ENCODE results near the gene ABCC1. TPM values are rescaled to one million over a fixed set of nuclear protein-coding genes. Genes with fewer than 3 reads are reported as not detected.
"Not testable (repeated sequence)": the region's sequence is repeated elsewhere in the genome, so short reads cannot be mapped to it uniquely, and the experiment has no call there.

ABCC1 gene
- total RNA-seq, 1 donor from 2014 or later = 17.0 TPM

GRCh38 chr16:16096858-16097213, 147.4 kb downstream of the ABCC1 start:
- Histone ChIP-seq H3K36me3 (peaks cover 33% of the 10 kb centered on the region), H3K4me3 (no peak overlapping the region), H3K4me1 (peaks cover 28% of the 10 kb centered on the region), H3K27me3 (ENCODE audit: low read depth) (no peaks in the 10 kb centered on the region), H3K27ac (replicated peaks) (no peak overlapping the region), H3K9me3 (replicated peaks) (no peaks in the 10 kb centered on the region)
- no peak for DNase-seq
- TF ChIP-seq, protein P1, sequence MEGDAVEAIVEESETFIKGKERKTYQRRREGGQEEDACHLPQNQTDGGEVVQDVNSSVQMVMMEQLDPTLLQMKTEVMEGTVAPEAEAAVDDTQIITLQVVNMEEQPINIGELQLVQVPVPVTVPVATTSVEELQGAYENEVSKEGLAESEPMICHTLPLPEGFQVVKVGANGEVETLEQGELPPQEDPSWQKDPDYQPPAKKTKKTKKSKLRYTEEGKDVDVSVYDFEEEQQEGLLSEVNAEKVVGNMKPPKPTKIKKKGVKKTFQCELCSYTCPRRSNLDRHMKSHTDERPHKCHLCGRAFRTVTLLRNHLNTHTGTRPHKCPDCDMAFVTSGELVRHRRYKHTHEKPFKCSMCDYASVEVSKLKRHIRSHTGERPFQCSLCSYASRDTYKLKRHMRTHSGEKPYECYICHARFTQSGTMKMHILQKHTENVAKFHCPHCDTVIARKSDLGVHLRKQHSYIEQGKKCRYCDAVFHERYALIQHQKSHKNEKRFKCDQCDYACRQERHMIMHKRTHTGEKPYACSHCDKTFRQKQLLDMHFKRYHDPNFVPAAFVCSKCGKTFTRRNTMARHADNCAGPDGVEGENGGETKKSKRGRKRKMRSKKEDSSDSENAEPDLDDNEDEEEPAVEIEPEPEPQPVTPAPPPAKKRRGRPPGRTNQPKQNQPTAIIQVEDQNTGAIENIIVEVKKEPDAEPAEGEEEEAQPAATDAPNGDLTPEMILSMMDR (IDR thresholded peaks at IDR 0.05; ENCODE audit: borderline replicate concordance) = no peak
- intact Hi-C loops (cut with micrococcal nuclease) = no loop called here

DNA sequence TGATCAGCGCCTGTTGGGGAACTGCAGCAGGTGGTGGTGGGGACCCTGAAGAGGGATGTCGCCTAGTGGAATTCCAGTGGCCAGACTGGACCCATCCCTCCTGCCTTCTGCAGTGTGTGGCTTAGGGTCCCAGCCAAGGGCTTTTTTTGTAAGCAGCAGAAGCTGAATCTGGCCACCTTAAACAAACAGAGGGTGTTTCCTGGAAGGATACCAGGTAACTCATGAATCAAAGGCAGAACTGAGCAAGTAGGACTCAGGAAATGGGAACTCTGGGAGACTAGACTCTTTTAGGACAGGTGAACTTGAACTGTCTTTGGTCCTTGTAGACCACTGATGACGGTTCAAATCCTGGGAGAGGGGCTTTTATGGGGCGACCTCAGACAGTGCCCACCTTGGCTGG, 149.9 kb downstream of the ABCC1 start:
- H3K4me1 ChIP-seq = peaks cover 16% of the 10 kb centered on the region
- H3K27ac ChIP-seq (replicated peaks) = no peak overlapping the region

DNA sequence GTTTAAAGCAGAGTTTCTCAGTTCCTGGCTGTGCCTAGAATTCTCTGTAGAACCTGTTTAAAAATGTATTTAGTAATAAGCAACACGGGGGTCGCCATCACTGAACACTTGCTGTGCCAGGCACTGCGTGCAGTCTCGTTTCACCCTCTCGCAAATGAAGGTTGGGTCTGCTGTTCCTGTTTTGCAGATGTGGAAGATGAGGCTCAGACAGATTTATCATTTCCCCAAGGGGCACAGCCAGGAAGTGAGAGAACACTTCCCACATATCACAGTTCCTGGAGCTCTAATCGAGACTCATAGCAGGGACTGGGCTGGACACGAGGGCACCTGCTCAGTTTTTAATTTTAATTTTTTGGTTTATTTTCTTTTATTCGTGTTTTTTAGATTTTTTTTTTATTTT, 151.2 kb downstream of the ABCC1 start:
- intact Hi-C loops (cut with micrococcal nuclease) = no loop called here
- no peak for DNase-seq
- Histone ChIP-seq H3K36me3 (peaks cover 38% of the 10 kb centered on the region), H3K27me3 (ENCODE audit: low read depth) (no peaks in the 10 kb centered on the region), H3K9me3 (replicated peaks) (no peaks in the 10 kb centered on the region), H3K27ac (replicated peaks) (no peak overlapping the region), H3K4me1 (peaks cover 16% of the 10 kb centered on the region), H3K4me3 (no peak overlapping the region)
- TF ChIP-seq, protein P1 (IDR thresholded peaks at IDR 0.05; ENCODE audit: borderline replicate concordance) = no peak

More for the DNA sequence above, 149.9 kb downstream of the ABCC1 start:
- no peak for DNase-seq
- Histone ChIP-seq H3K9me3 (replicated peaks) (no peaks in the 10 kb centered on the region), H3K4me3 (no peak overlapping the region), H3K36me3 (peaks cover 43% of the 10 kb centered on the region), H3K27me3 (ENCODE audit: low read depth) (no peaks in the 10 kb centered on the region)
- intact Hi-C loops (cut with micrococcal nuclease) = no loop called here
- TF ChIP-seq, protein P1 (IDR thresholded peaks at IDR 0.05; ENCODE audit: borderline replicate concordance) = no peak

GRCh38 chr16:16101585-16101984, 152.2 kb downstream of the ABCC1 start:
- Histone ChIP-seq H3K36me3 (peaks cover 41% of the 10 kb centered on the region), H3K27me3 (ENCODE audit: low read depth) (no peaks in the 10 kb centered on the region), H3K4me1 (peaks cover 9% of the 10 kb centered on the region), H3K27ac (replicated peaks) (no peak overlapping the region), H3K9me3 (replicated peaks) (no peaks in the 10 kb centered on the region), H3K4me3 (no peak overlapping the region)
- intact Hi-C loops (cut with micrococcal nuclease) = no loop called here
- TF ChIP-seq, protein P1 (IDR thresholded peaks at IDR 0.05; ENCODE audit: borderline replicate concordance) = no peak
- DNase-seq = no peak

DNA sequence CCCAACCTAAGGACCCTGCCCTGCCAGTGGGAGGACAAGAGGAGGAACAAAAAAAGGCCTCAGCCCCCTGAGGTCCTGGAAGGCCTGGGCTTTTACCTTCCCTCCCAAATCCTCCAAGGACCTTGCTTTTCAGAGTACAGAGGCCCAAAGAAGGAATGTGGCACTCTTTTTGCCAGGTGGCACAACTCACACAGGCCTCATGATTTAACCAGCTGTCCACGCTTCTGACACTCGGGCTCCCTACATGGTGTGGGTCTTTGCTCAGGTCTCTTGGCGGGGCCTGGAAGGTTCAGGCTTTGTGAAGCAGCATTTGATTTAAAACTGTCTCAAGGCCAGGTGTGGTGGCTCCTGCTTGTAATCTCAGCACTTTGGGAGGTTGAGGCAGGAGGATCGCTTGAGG, 153.3 kb downstream of the ABCC1 start:
- H3K4me1 ChIP-seq = peaks cover 9% of the 10 kb centered on the region
- H3K4me3 ChIP-seq = no peak overlapping the region
- DNase-seq = no peak
- intact Hi-C loops (cut with micrococcal nuclease) = no loop called here
- TF ChIP-seq, protein P1 (IDR thresholded peaks at IDR 0.05; ENCODE audit: borderline replicate concordance) = no peak
- H3K27me3 ChIP-seq (ENCODE audit: low read depth) = no peaks in the 10 kb centered on the region
- no peaks in the 10 kb centered on the region for H3K9me3 ChIP-seq (replicated peaks)
- H3K27ac ChIP-seq (replicated peaks) = no peak overlapping the region
- H3K36me3 ChIP-seq = peaks cover 49% of the 10 kb centered on the region

DNA sequence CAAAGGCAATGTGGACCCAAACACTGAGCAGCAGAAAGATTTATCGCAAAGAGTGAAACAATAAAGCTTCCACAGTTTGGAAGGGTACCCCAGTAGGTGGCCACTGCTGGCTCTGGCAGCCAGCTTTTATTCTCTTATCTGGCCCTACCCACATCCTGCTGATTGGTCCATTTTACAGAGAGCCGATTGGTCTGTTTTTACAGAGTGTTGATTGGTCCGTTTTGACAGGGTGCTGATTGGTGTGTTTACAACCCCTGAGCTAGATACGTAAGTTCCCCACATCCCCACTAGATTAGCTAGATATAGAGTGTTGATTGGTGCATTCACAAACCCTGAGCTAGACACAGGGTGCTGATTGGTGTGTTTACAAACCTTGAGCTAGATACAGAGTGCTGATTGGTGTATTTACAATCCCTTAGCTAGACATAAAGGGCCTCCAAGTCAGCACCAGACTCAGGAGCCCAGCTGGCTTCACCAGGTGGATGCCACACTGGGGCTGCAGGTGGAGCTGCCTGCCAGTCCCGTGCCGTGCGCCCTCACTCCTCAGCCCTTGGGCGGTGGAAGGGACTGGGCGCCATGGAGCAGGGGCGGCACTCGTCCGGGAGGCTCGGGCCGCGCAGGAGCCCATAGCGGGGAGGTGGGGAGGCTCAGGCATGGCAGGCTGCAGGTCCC, 154.9 kb downstream of the ABCC1 start:
- H3K27ac ChIP-seq (replicated peaks); H3K4me1 ChIP-seq; H3K27me3 ChIP-seq (ENCODE audit: low read depth); intact Hi-C loops (cut with micrococcal nuclease); H3K9me3 ChIP-seq (replicated peaks); DNase-seq; H3K4me3 ChIP-seq: not testable (repeated sequence)
- peaks cover 44% of the 10 kb centered on the region for H3K36me3 ChIP-seq

GRCh38 chr16:16104804-16105141, 155.4 kb downstream of the ABCC1 start:
- H3K4me3 ChIP-seq; H3K9me3 ChIP-seq (replicated peaks); H3K4me1 ChIP-seq; DNase-seq; H3K27me3 ChIP-seq (ENCODE audit: low read depth); intact Hi-C loops (cut with micrococcal nuclease); H3K27ac ChIP-seq (replicated peaks): not testable (repeated sequence)
- H3K36me3 ChIP-seq = peaks cover 44% of the 10 kb centered on the region

Data from left ventricle myocardium inferior (tissue), 1 donor.